ENCODE measurements around the gene SPATA16. TPM values are rescaled to one million over a fixed set of nuclear protein-coding genes. Genes with fewer than 3 reads are reported as not detected.
"Not testable (repeated sequence)": the region's sequence is repeated elsewhere in the genome, so short reads cannot be mapped to it uniquely, and the experiment has no call there.

The SPATA16 gene
- not detected in 2 replicates for total RNA-seq (2014; rRNA removed; shearing (Covaris generic); ENCODE audit: low replicate concordance)

DNA sequence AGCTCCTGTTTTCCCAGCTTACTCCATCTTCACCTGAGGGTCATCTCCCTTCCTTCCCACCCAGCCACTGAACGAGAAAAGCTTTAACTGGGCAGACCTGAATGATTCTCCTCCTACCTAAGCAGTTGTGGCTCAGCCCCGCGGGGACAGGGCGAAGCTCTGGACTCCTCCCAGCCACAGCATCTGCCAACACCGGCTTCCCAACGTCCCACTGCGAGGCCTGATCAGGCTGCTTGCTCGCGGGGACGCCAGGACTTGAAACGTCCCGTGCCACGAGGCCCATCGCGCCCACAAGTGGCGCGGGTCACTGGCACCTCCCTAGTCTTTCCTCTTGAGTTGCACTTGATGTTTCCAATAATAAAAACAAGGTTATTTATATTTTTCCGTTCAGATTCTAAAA is at the start of gene SPATA16:
TSS of gene SPATA16 (minus strand) at position 250 of the 400 bp plus-strand sequence. CDS start 23,504 bp downstream, outside the sequence.
- DNase-seq (ENCODE audit: low read depth): no peak
- in situ Hi-C loops (cut with HindIII; ENCODE audit: low pct_unique_long_range_greater_than_20kb, low sequenced_read_pairs): no loop called here

GRCh38 chr3:173183022-173183421 is 42.0 kb upstream of the SPATA16 start:
- DNase-seq (ENCODE audit: low read depth); in situ Hi-C loops (cut with HindIII; ENCODE audit: low pct_unique_long_range_greater_than_20kb, low sequenced_read_pairs): not testable (repeated sequence)

DNA sequence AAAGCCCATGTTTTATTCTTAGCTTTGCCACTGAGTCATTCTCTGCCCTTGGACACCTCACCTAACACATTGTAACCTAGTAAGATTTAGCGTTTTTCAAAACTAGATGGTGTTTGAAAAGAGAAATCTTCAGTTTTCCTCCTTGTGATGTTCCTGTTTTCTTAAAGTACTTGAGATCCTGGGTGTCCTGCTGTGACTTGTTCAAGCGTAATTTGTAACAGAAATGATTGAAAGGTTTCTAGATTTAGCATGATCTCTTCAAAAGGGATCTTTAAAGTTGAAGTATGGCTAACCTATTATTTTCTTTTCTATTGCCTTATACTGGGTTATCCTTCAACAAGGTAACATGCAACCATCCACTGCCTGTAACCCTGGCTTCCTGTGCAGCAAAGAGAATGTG is 32.6 kb upstream of the SPATA16 start:
- in situ Hi-C loops (cut with HindIII; ENCODE audit: low pct_unique_long_range_greater_than_20kb, low sequenced_read_pairs): no loop called here

GRCh38 chr3:173159139-173159538 is 18.1 kb upstream of the SPATA16 start:
- DNase-seq (ENCODE audit: low read depth); in situ Hi-C loops (cut with HindIII; ENCODE audit: low pct_unique_long_range_greater_than_20kb, low sequenced_read_pairs): not testable (repeated sequence)

More for the DNA sequence above, 32.6 kb upstream of the SPATA16 start:
- DNase-seq (ENCODE audit: low read depth): no peak

DNA sequence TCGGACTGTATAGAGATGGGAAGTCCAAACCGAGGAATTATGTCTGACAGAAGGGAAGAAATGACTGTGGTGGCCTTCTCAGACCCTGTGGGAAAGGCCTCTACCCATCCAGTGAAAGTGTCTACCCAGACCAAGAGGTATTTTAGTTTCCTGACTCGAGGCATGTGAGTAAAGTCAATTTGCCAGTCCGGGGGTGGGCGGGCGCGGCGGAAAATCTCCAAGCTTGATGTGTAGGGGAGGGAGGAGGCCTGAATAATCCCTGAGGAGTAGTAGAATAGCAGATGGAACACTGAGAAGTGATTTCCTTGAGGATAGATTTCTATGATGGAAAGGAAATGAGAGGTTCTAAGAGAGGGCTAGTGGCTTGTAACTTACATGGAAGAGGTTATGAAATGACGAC is 15.5 kb upstream of the SPATA16 start:
- in situ Hi-C loops (cut with HindIII; ENCODE audit: low pct_unique_long_range_greater_than_20kb, low sequenced_read_pairs); DNase-seq (ENCODE audit: low read depth): not testable (repeated sequence)

DNA sequence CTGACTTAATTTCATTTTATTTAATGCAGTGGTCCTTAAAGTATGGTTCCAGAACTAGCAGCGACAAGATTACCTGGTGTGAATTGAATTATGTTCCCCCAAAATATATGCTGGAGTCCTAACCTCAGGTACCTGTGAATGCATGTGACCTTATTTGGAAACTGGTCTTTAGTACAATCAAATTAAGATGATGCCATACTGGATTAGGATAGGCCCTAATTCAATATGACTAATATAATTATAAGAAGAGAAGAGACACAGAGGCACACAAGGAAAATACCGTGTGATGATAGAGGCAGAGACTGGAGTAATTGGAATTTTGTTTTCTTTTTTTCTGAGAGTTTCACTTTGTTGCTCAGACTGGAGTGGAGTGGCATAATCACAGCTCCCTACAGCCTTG is 12.6 kb upstream of the SPATA16 start:
- no peak for DNase-seq (ENCODE audit: low read depth)
- in situ Hi-C loops (cut with HindIII; ENCODE audit: low pct_unique_long_range_greater_than_20kb, low sequenced_read_pairs): no loop called here

DNA sequence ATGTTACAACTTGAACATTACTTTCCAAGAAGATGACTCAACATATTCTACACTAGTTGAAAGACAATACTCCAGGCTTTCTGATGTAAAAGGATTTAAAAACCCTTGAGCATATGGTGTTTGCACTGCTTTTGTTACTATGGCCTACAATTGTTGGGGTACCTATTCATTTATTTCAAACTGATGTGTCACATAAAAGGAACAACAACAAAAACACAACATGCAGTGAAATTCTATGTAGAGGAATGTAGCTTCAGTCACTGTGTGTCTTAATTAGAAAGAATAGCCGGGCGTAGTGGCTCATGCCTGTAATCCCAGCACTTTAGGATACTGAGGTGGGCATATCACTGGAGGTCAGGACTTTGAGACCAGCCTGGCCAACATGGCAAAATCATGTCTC is 1.6 kb downstream of the SPATA16 start:
- no peak for DNase-seq (ENCODE audit: low read depth)
- in situ Hi-C loops (cut with HindIII; ENCODE audit: low pct_unique_long_range_greater_than_20kb, low sequenced_read_pairs): no loop called here

GRCh38 chr3:173138026-173138425 is 3.0 kb downstream of the SPATA16 start:
- DNase-seq (ENCODE audit: low read depth): peak; percentile 54
- in situ Hi-C loops (cut with HindIII; ENCODE audit: low pct_unique_long_range_greater_than_20kb, low sequenced_read_pairs): no loop called here

DNA sequence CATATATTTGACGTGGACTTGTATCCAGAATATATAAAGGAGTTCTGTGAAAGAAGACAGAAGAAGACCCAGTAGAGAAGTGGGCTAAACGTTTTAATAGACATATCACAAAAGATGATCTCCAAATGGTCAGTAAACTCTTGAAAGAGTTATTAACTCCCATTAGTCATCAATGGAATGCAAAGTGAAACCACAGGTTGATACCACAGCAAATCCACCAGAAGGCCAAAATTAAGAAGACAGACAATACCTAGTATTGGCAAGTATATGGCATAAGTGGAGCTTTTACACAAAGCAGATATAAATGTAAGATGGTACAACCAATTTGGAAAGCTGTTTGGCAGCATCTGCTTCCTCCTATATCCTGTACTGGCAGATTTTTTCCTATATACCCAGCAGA is 6.0 kb downstream of the SPATA16 start:
- in situ Hi-C loops (cut with HindIII; ENCODE audit: low pct_unique_long_range_greater_than_20kb, low sequenced_read_pairs): no loop called here
- DNase-seq (ENCODE audit: low read depth): no peak

DNA sequence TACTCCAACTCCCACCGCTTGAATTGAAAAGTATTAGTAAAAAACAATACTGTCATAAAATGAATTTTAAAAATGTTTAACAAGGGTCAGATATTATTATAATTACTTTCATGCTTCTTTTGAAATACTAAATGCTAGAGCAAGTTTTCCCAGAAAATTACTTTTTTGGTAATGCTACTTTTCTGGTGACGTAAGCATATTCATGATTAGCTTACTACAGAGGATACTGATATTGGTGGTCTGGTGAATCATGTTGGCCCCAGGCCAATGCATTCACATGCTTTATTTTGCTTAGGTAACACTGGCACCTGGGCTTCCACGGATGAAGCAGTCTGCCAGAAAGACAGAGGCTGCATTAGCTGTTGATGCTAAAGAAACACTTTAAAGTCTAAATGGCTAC is 12.4 kb downstream of the SPATA16 start:
- in situ Hi-C loops (cut with HindIII; ENCODE audit: low pct_unique_long_range_greater_than_20kb, low sequenced_read_pairs): no loop called here
- DNase-seq (ENCODE audit: low read depth): no peak

GRCh38 chr3:173111321-173111720 is 29.7 kb downstream of the SPATA16 start:
- in situ Hi-C loops (cut with HindIII; ENCODE audit: low pct_unique_long_range_greater_than_20kb, low sequenced_read_pairs): no loop called here
- DNase-seq (ENCODE audit: low read depth): no peak

DNA sequence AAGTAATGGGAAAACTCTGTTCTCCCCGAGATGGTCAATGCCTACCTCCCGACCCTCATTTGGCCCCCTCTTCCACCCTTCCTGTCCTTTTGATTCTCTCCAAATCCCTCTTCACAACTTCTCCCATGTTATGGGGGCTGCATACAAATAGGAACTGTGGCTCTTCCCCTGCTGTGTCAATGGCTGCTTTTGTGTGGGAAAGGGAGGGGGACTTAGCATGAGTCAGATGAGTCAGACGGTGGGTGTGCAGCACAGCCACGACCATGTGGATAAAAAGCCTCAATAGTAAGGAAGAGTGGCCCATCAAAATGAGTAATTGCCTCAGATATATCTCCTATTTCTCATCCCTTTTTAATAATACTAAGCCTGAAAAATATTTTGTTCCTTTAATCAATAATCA is 31.9 kb downstream of the SPATA16 start:
- in situ Hi-C loops (cut with HindIII; ENCODE audit: low pct_unique_long_range_greater_than_20kb, low sequenced_read_pairs): no loop called here
- DNase-seq (ENCODE audit: low read depth): no peak

- no peak for DNase-seq (ENCODE audit: low read depth)
- in situ Hi-C loops (cut with HindIII; ENCODE audit: low pct_unique_long_range_greater_than_20kb, low sequenced_read_pairs): no loop called here
These were observed 37.6 kb downstream of the SPATA16 start for GRCh38 chr3:173103469-173103868.

DNA sequence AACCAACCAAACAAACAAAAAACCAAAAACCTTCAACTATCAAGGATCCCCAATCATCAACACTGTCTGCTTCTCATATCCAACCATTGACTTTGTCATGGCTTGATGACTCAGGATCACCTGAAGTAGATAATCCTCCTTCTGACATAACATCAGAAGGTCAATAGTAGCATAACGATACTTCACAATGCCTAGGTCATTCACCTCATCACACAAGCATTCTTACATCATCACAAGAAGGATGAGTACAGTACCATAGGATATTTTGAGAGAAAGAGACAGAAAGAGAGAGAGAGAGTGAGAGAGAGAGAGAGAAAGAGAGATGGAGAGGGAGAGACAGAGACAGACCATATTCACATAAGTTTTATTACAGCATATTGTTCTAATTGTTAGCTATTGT is 42.1 kb downstream of the SPATA16 start:
- no peak for DNase-seq (ENCODE audit: low read depth)
- in situ Hi-C loops (cut with HindIII; ENCODE audit: low pct_unique_long_range_greater_than_20kb, low sequenced_read_pairs): no loop called here

DNA sequence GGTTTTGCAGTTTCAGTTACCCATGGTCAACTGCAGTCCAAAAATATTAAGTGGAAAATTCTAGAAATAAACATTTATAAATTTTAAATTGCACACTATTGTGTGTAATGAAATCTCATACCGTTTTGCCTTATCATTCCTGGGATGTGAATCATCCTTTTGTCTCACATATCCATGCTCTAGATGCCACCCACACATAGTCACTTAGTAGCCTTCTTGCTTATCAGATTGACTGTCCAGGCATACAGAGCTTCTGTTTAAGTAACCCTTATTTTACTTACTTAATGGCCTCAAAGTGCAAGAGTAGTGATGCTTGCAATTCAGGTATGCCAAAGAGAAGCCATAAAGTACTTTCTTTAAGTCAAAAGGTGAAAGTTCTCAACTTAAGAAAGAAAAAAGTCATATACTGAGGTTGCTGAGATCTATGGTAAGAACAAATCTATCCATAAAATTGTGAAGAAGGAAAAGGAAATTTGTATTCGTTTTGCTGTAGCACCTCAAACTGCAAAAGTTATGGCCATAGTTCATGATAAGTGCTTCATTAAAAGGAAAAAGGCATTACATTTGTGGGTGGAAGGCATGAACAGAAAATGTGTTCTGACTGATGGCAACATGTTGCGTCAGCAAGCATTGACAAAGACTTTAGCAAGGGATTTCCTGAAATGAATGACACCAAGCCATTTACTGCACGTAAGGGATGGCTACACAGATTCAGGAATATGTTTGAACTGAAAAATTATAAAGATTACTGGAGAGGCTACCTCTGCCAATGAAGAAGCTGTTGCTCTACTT is 43.8 kb downstream of the SPATA16 start:
- in situ Hi-C loops (cut with HindIII; ENCODE audit: low pct_unique_long_range_greater_than_20kb, low sequenced_read_pairs): no loop called here
- DNase-seq (ENCODE audit: low read depth): peak; percentile 19

DNA sequence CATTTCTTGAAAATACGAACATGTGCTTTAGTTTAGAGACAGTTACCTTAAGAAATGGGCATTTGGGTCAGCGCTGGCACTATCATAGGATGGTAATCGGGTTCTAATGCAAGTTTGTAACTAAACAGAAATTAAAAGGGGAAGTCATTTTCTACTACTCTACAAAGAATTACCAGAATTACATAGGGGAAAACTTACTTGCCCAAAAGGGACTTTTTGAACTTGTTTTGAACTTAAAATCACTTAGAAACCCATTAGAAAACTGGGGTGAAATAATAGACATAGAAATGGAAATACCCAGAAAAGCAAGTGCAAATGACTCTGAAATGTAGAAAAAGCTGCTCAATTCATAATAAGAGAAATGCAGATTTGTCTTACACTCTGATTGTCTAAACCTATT is 44.9 kb downstream of the SPATA16 start:
- in situ Hi-C loops (cut with HindIII; ENCODE audit: low pct_unique_long_range_greater_than_20kb, low sequenced_read_pairs): no loop called here
- DNase-seq (ENCODE audit: low read depth): no peak

DNA sequence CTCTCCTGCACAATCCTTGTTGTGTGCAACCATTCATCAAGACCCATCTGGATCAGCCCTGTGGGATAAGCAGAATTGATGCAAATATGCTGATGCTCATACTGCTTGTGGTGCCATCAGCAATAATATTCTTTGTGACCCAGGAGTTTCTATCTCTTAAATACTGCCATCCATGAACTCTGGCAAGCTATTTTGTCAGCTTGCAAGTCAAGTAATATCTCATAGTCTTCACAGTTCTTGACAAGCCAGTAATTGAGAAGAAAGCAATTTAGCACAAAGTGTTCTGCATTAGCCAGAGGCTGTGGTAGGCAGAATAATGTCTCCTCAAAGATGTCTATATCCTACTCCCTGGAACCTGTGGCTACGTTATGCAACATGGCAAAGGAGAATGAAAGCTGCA is 49.0 kb downstream of the SPATA16 start:
- no peak for DNase-seq (ENCODE audit: low read depth)
- in situ Hi-C loops (cut with HindIII; ENCODE audit: low pct_unique_long_range_greater_than_20kb, low sequenced_read_pairs): no loop called here

- in situ Hi-C loops (cut with HindIII; ENCODE audit: low pct_unique_long_range_greater_than_20kb, low sequenced_read_pairs): no loop called here
These were observed 50.5 kb downstream of the SPATA16 start for GRCh38 chr3:173090492-173090891.

DNA sequence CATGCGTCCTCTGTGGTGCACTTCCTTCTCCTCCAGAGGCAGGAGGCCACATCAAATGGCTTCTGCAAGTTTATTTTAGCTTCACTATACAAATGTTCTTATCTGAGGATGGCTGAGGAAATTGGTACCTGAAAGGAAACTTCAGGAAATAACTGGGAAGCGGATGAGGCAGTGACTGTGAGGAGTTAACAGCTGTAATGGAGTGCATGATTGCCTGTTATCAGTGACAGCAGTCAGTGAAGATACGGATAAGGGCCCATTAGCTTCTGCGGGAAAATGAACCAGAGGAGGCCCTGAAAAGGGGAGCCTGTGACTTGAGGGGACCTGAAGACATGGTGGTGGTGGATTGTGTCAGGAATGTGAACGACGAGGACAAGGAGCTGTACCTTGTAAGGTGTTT is 51.8 kb downstream of the SPATA16 start:
- in situ Hi-C loops (cut with HindIII; ENCODE audit: low pct_unique_long_range_greater_than_20kb, low sequenced_read_pairs): no loop called here
- DNase-seq (ENCODE audit: low read depth): no peak

More at GRCh38 chr3:173090492-173090891, 50.5 kb downstream of the SPATA16 start:
- no peak for DNase-seq (ENCODE audit: low read depth)

GRCh38 chr3:173078525-173078924 is 62.5 kb downstream of the SPATA16 start:
- DNase-seq (ENCODE audit: low read depth): no peak
- in situ Hi-C loops (cut with HindIII; ENCODE audit: low pct_unique_long_range_greater_than_20kb, low sequenced_read_pairs): no loop called here

All from Caki2 (cell line).